ENCODE data around the gene EIF4G3.

DNA sequence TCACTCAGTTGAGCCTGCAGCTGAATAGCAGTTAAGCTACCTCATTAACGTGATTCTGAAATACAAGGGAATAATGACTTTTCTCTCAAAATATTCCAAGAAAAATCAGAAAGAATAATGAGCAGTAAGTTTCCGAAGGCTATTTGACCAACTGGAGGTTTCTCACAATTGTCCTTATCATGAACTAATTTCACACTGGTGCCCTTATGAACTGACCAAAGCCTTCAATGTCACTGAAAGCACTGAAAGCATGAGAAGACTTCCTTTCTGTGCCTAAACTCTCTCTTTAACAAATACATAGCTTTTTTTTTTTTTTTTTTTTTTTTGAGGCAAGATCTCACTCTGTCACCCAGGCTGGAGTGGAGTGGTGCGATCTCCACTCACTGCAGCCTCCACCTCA, 18.8 kb downstream of the EIF4G3 start:
- TF ChIP-seq, protein P1, sequence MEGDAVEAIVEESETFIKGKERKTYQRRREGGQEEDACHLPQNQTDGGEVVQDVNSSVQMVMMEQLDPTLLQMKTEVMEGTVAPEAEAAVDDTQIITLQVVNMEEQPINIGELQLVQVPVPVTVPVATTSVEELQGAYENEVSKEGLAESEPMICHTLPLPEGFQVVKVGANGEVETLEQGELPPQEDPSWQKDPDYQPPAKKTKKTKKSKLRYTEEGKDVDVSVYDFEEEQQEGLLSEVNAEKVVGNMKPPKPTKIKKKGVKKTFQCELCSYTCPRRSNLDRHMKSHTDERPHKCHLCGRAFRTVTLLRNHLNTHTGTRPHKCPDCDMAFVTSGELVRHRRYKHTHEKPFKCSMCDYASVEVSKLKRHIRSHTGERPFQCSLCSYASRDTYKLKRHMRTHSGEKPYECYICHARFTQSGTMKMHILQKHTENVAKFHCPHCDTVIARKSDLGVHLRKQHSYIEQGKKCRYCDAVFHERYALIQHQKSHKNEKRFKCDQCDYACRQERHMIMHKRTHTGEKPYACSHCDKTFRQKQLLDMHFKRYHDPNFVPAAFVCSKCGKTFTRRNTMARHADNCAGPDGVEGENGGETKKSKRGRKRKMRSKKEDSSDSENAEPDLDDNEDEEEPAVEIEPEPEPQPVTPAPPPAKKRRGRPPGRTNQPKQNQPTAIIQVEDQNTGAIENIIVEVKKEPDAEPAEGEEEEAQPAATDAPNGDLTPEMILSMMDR (IDR thresholded peaks at IDR 0.05) = no peak
- TF ChIP-seq POLR2A (IDR thresholded peaks at IDR 0.05) (no peak), EP300 (IDR thresholded peaks at IDR 0.05) (no peak)
